Measurements from ENCODE around the gene NR3C1.

NR3C1 gene

DNA sequence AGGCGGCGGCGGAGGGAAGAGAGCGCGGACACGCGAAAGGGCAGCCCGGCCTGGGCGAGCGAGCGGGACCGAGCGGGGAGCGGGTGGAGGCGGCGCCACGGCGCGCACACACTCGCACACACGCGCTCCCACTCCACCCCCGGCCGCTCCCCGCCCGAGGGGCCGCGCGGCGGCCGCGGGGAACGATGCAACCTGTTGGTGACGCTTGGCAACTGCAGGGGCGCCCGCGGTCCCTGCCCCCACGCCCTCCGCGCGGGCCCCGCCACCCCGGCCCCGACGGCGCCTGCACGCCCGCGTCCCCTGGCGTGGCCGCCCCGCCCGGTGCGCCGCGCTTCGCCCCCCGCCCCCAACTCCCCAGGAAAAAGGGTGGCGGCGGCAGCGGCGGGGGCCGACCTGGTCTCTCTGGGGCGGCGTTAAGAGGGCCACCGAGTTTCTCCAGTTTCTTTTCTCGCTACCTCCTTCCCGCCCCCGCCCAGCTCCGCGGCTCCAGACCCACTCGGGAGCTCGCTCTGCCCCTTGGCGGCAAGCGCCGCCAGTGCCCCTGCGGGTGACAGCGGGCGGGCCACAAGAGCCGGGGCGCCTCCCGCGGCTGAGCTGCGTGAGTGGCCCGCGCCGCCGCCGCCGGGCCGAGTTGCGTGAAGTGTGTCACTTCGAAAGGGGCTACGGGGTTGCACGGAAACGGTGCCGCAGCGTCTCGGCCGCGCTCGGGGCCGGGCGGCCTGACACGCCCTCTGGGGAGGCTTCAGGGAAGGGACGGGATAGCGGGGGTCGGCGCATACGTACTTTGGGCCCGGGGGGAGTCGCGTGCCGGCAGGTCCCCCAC lies at the start of gene NR3C1:
NR3C1 (minus strand) TSS at position 94 of the 823 bp plus-strand sequence. CDS start 2,847 bp downstream, outside the sequence.
- DNase-seq (ENCODE audit: low read depth in 2 of 2): peak; percentile 62 to 70

DNA sequence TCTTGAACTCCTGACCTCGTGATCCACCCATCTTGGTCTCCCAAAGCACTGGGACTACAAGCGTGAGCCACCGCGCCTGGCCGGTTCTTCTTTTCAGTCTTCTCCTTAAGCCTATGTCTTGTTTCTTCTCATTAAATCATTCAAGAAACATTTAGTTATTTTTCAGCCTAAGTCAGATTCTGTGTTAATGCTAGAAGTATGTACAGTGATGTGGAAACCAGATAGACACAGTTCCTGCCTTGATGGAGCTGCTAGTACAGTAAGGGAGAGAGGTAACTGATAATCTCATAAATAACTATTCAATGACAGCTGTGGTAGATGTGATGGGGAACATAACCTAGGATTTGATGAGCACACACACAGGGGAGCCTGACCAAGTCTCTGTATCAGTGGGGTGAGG lies 46.3 kb upstream of the NR3C1 start:
- no peak for DNase-seq (ENCODE audit: low read depth in 2 of 2)

- no peak for DNase-seq (ENCODE audit: low read depth in 2 of 2)
Measured at GRCh38 chr5:143448518-143448917, 45.0 kb upstream of the NR3C1 start.

GRCh38 chr5:143447983-143448382 lies 44.5 kb upstream of the NR3C1 start:
- DNase-seq (ENCODE audit: low read depth in 2 of 2): no peak

DNA sequence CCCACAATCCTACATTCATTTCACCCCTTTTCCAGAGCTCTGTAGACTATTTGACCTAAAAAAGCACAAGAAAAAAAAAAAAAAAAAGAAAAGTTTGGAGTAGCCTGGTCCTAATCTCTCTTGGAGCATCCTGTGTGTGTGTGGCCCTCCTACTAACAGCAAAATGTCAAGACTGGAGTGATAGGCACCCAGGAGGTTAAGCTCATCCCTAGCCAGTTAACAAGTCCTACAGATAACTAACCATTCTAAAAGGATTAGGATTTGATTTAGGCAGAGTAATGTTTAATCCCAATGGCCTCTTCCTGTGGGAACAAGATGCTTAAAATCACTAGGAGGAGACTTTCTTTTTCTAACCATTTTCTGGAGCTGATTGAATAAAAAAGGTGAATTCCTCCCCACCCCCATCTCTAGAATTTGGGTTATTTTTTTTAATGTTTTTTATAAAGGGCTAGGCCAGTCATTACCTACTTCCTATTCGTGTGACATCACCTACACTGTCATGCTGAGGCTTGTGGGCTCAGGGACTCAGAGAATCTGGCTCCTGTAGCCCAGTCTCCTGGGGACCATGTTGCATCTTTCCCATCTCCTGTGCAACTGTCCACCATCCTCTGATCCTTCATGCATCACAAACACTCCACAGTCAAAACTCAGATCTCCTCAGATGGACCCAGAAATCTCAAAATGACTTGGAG lies 43.2 kb upstream of the NR3C1 start:
- DNase-seq (ENCODE audit: low read depth in 2 of 2): no peak

DNA sequence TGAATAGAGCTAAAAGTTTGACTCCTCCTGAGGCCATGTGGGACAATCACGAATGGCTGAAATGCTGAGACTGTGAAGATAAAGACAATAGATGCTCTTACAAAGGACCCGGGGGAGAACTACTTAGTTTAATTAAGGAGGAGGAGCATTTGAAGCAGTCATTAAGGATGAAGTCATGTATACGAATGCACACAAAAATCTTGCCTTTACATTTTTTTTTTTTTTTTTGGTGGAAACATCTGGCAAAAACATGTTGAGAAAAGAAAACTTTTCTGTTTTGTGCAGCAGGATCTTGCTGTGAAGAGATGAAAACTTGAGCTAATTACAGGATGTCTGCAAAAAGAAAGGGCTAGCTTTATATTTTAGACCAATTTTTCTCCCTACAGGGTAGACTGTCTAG lies 42.3 kb upstream of the NR3C1 start:
- DNase-seq (ENCODE audit: low read depth in 2 of 2): no peak

GRCh38 chr5:143443330-143443729 lies 39.8 kb upstream of the NR3C1 start:
- no peak for DNase-seq (ENCODE audit: low read depth in 2 of 2)

- no peak for DNase-seq (ENCODE audit: low read depth in 2 of 2)
Measured at GRCh38 chr5:143442385-143442784, 38.9 kb upstream of the NR3C1 start.

DNA sequence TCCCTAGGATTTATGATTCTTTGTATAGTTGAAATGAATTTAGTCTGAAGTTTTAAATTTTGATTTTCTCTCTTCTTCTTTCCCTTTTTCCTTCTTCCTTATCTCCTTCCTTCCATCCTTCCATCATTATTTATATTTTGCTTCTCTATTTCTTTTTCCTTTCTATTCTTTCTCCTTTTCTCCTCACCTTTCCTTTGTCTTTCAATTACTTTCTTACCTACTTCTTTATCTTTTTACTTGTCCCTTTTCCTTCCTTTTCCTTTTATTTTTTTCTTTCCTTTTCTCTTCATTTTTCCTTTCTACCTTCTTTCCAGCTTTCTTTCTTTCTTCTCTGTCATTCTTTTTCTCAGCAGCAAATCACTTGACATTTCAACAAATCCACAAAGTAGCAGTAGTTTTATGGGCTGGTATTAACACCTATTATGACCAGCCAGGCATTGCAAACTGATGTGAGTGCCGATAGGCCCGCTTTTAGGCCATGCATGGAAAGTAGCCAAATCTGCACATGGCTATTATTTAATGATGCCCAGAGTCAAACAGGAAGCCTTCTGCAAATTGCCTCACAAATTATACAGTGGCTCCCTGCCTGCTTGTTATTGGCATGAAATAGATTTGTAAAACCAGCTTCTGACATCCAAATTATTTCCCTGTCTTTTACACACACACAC lies 37.1 kb upstream of the NR3C1 start:
- DNase-seq (ENCODE audit: low read depth in 2 of 2): no peak

GRCh38 chr5:143437666-143438273 lies 34.3 kb upstream of the NR3C1 start:
- DNase-seq (ENCODE audit: low read depth in 2 of 2): no peak

DNA sequence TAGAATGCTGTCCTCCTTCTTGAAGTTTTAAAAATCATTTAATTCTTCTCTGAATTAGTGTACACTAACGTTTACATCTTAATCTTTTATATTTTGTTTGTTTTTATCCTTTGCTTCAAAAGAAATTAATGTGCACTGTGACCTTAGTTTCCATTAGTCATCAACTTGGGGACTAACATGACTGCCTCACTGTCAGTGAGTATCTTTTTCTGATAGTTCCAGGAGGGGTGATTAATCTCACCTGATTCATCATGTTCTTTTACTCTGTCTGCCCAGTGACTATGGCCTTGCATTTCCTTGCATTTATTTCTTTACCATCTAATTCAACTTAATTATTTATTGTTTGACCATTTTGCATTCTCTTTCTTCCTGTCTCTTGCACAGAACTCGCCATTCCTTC lies 33.4 kb upstream of the NR3C1 start:
- DNase-seq (ENCODE audit: low read depth in 2 of 2): no peak

- no peak for DNase-seq (ENCODE audit: low read depth in 2 of 2)
Measured at GRCh38 chr5:143435210-143435657, 31.7 kb upstream of the NR3C1 start.

GRCh38 chr5:143434261-143435209 lies 31.0 kb upstream of the NR3C1 start:
- DNase-seq (ENCODE audit: low read depth in 2 of 2): no peak

- DNase-seq (ENCODE audit: low read depth in 2 of 2): no peak
Measured at GRCh38 chr5:143433670-143434069, 30.2 kb upstream of the NR3C1 start.

DNA sequence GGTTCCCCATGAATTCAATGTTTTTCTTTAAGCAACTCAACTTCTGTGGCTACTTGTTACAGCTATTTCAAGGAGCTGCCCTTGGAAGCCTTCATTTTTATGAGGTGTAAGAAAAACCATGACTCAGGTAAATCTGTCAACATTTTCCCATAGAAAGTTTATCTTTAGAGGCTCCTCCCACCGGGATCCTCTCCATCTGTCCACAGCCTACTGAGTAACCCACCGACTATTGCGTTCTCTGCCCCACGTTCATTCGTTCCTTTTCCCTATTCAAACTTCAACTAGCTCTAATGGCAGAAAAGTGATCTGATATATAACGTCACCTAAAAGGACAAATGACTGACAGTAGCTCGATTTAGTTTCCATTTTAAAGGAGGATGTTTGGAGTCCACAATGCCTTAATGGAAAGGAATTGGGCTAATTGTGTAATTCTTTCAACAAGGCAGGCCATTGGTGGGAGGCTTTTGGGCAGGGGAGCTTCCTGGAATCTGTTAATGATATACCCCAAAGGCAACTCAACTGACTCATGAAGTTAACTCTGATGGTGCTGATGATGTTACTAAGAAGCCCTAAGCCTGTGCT lies 29.3 kb upstream of the NR3C1 start:
- no peak for DNase-seq (ENCODE audit: low read depth in 2 of 2)

- peak in 1 of 2 experiments; percentile 17 for DNase-seq (ENCODE audit: low read depth in 2 of 2)
Measured at GRCh38 chr5:143431789-143432188, 28.3 kb upstream of the NR3C1 start.

- DNase-seq (ENCODE audit: low read depth in 2 of 2): no peak
Measured at GRCh38 chr5:143428738-143429420, 25.4 kb upstream of the NR3C1 start.

DNA sequence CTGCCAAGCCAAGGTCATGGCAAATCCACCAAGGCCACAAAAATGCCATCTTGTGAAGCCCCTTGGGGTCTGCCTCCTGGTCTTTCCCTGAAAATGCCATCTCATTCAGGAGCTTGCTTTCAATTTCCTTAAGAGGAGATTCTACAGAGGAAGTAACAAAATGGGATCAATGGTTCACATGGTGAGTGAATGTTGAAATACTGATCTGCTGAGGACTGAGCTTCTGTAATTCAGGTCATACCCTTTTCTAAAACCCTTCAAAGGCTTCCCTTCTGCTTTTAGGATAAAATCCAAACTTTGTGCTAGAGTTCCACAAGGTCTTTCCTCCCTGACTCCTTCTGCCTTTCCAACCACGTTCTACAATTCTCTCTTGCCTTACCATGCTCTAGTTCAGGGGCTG lies 24.7 kb upstream of the NR3C1 start:
- DNase-seq (ENCODE audit: low read depth in 2 of 2): no peak

- DNase-seq (ENCODE audit: low read depth in 2 of 2): no peak
Measured at GRCh38 chr5:143427122-143427735, 23.7 kb upstream of the NR3C1 start.
